HG03159 (cell line): Measurements from ENCODE around the gene UBC.
"Not testable (repeated sequence)": the region's sequence is repeated elsewhere in the genome, so short reads cannot be mapped to it uniquely, and the experiment has no call there.

Source experiments
- ATAC-seq: cut with Tn5 transposase; IDR thresholded peaks from one replicate; pipeline ENCODE4 v1.9.1; 2021; ENCODE audit warnings: mild to moderate bottlenecking, moderate library complexity; ENCODE audit not compliant: unreplicated experiment

UBC gene

GRCh38 chr12:124916374-124917134 is 2.1 kb upstream of the UBC start:
- no peak for ATAC-seq

- ATAC-seq: peak; percentile 1
Measured at GRCh38 chr12:124915239-124916236, 1.1 kb upstream of the UBC start.

- peak; percentile 28 for ATAC-seq
Measured at GRCh38 chr12:124913474-124914391, 717 bp downstream of the UBC start.

- not testable (repeated sequence) for ATAC-seq
Measured at GRCh38 chr12:124912529-124913287, 1.7 kb downstream of the UBC start.

- ATAC-seq: not testable (repeated sequence)
Measured at GRCh38 chr12:124911521-124911920, 2.9 kb downstream of the UBC start.

GRCh38 chr12:124910561-124911478 is 3.6 kb downstream of the UBC start:
- ATAC-seq: no peak

GRCh38 chr12:124909831-124910560 is 4.5 kb downstream of the UBC start:
- no peak for ATAC-seq

GRCh38 chr12:124906606-124907261 is 7.7 kb downstream of the UBC start:
- ATAC-seq: peak; percentile 58

GRCh38 chr12:124904306-124905098 is 9.9 kb downstream of the UBC start:
- no peak for ATAC-seq

- peak; percentile 39 for ATAC-seq
Measured at GRCh38 chr12:124902916-124903315, 11.5 kb downstream of the UBC start.

GRCh38 chr12:124901003-124901402 is 13.4 kb downstream of the UBC start:
- no peak for ATAC-seq

GRCh38 chr12:124900345-124900795 is 14.1 kb downstream of the UBC start:
- not testable (repeated sequence) for ATAC-seq

- no peak for ATAC-seq
Measured at GRCh38 chr12:124898923-124899294, 15.5 kb downstream of the UBC start.

GRCh38 chr12:124898200-124898922 is 16.1 kb downstream of the UBC start:
- ATAC-seq: no peak

GRCh38 chr12:124896461-124896860 is 18.0 kb downstream of the UBC start:
- ATAC-seq: no peak
